Measurements from ENCODE around the gene KCTD2. TPM values are rescaled to one million over a fixed set of nuclear protein-coding genes. Genes with fewer than 3 reads are reported as not detected.

Gene KCTD2
- total RNA-seq, 4 donors from 2014 or later = 25.3 to 37.7 (median 31.3) TPM

DNA sequence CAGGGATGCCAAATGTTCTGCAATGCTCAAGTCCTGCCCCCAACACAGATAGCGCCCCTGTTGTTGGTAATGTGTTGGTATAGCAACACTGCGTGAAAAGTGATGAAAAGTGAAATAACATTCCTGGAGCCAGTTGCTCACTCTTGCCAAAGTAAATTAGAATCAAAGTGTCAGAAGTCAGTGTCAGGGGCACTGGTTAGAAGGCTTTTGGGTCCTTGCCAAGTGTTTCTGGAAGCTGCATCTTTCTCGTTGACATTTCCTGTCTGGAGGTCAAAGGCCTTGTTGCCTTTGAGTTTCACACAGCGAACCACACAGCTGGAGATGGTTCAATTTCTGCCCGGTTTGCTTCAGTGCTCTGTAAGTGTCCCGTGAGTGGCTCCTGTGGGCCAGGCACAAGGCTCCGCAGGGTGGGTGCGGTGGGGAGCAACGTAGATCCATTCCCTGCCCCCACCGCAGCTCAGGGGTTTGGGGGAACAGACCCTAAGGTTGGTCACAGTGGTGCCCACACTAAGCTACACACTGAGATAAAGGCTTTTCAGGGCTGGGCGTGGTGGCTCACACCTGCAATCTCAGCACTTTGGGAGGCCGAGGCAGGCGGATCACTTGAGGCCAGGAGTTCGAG, 37.1 kb downstream of the KCTD2 start:
- Histone ChIP-seq H3K4me3 (no peak overlapping the region), H3K4me1 (peaks cover 33% of the 10 kb centered on the region), H3K9me3 (no peaks in the 10 kb centered on the region), H3K27ac (no peak overlapping the region), H3K27me3 (no peaks in the 10 kb centered on the region), H3K36me3 (no peaks in the 10 kb centered on the region)
- no peak for TF ChIP-seq POLR2AphosphoS5 (IDR thresholded peaks at IDR 0.05)
- no peak for TF ChIP-seq POLR2A (IDR thresholded peaks at IDR 0.05)
- 61% methylated on average over 10 of the region's 14 CpGs for WGBS
- no peak for DNase-seq (ENCODE audit: low spot score in 2 of 2)

DNA sequence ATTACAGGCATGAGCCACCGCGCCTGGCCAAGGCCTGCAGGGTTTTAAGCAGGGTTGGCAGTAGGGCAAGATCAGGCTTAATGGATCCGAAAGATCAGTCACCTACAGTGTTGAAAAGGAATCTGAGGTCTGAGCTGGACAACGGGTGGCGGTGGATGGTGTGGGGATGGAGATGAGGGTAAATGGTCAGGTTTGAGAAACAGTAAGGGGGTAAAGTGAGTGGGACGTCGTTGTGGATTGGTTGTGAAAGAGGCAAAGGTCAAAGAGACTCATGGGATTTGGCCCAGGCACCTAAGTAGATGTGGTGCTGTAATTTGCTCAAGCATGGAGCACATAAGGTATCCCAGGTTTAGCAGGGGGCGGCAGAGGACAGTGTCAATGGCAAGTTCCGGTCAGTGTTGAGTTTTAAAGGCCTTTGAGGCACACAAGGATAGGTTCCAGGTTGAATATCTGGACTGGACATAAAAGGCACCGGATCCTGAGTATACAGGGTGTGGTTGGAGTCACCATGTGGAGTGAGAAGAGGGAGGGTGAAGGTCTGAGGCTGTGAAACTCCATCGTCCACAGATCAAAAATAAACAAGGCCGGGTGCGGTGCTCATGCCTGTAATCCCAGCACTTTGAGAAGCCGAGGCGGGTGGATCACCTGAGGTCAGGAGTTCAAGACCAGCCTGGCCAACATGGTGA, 39.6 kb downstream of the KCTD2 start:
- H3K4me3 ChIP-seq = peak overlapping the region; percentile 75
- DNase-seq (ENCODE audit: low spot score in 2 of 2) = no peak

DNA sequence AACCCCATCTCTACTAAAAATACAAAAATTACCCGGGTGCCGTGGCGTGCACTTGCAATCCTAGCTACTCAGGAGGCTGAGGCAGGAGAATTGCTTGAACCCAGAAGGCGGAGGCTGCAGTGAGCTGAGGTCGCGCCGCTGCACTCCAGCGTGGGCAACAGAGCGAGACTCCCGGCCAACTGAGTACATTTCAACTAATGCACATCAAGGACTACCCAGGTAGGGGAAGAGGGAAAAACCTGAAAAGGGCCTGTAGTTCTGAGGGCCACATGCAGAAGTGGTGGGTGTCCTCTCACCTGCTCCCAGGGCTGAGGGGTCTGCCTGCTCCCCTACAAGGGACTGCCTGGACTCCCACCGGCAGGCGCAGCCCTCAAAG, 40.1 kb downstream of the KCTD2 start:
- Histone ChIP-seq H3K27ac (peak overlapping the region; percentile 87), H3K36me3 (no peaks in the 10 kb centered on the region), H3K4me1 (peaks cover 52% of the 10 kb centered on the region), H3K9me3 (no peaks in the 10 kb centered on the region), H3K27me3 (no peaks in the 10 kb centered on the region), H3K4me3 (peak overlapping the region; percentile 75)
- DNase-seq (ENCODE audit: low spot score in 2 of 2) = no peak
- TF ChIP-seq EP300 (IDR thresholded peaks at IDR 0.05) = no peak
- WGBS = 65% methylated on average over 12 of the region's 12 CpGs

More for the DNA sequence above, 39.6 kb downstream of the KCTD2 start:
- WGBS = 81% methylated on average over 15 of the region's 15 CpGs
- Histone ChIP-seq H3K27me3 (no peaks in the 10 kb centered on the region), H3K36me3 (no peaks in the 10 kb centered on the region), H3K9me3 (no peaks in the 10 kb centered on the region), H3K27ac (no peak overlapping the region), H3K4me1 (peaks cover 47% of the 10 kb centered on the region)
- no peak for TF ChIP-seq POLR2A (IDR thresholded peaks at IDR 0.05)
- no peak for TF ChIP-seq POLR2AphosphoS5 (IDR thresholded peaks at IDR 0.05)
- no peak for TF ChIP-seq EP300 (IDR thresholded peaks at IDR 0.05)
- TF ChIP-seq, protein P1, sequence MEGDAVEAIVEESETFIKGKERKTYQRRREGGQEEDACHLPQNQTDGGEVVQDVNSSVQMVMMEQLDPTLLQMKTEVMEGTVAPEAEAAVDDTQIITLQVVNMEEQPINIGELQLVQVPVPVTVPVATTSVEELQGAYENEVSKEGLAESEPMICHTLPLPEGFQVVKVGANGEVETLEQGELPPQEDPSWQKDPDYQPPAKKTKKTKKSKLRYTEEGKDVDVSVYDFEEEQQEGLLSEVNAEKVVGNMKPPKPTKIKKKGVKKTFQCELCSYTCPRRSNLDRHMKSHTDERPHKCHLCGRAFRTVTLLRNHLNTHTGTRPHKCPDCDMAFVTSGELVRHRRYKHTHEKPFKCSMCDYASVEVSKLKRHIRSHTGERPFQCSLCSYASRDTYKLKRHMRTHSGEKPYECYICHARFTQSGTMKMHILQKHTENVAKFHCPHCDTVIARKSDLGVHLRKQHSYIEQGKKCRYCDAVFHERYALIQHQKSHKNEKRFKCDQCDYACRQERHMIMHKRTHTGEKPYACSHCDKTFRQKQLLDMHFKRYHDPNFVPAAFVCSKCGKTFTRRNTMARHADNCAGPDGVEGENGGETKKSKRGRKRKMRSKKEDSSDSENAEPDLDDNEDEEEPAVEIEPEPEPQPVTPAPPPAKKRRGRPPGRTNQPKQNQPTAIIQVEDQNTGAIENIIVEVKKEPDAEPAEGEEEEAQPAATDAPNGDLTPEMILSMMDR (IDR thresholded peaks at IDR 0.05) = no peak

DNA sequence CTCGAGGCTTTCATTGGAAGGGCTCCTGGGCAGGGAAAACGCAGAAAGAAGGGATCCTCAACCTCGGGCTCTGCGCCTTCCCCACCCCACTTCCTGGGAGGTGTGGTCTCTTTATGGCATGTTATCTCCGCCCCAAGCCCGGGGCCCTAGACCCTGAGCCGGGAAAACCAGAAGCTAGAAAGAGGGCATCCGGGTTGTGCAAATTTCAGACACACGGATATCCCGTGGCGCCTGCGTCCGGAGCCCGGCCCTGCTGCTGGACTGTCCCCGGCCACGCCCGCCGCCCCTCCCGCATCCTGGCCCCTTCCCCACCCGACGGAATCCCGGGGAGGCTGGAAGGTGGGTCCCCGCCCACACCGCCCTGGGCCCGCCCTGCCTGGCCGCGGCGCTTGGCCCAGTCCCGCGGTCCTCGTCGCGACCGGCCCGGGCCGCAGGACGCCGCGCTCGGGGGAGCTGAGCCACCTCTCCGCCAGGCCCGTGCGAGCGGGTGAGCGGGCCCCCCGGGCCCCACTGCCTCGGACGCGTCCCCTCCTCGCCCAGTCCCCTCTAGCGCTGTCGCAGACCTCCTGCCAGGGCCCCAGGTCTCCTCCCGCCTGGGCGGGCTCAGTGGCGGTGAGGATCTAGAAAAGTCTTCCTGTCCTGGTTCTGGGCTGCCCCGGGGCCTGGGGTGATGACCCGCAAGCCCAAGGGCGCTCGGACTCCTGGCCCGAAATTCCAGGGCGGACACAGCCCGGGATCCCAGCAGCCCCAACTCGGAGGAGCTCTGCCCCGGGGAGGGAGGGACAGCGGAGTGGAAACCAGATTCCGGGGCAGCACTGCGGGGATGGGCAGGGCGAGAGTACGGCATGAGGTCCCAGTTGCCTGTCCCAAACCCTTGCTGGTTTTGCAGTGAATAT, 40.8 kb downstream of the KCTD2 start, which contains the start of gene SLC16A5:
TSS of gene SLC16A5 (plus strand) at position 397 of the 896 bp plus-strand sequence. CDS start 5,683 bp downstream, outside the sequence.
- no peaks in the 10 kb centered on the region for H3K36me3 ChIP-seq
- H3K27ac ChIP-seq = peak within 1 kb of the TSS; percentile 87
- H3K4me1 ChIP-seq = peaks cover 58% of the 10 kb centered on the region
- H3K4me3 ChIP-seq = peak within 1 kb of the TSS; percentile 75
- no peaks in the 10 kb centered on the region for H3K9me3 ChIP-seq
- no peaks in the 10 kb centered on the region for H3K27me3 ChIP-seq
- TF ChIP-seq EP300 (IDR thresholded peaks at IDR 0.05) (no peak), POLR2A (IDR thresholded peaks at IDR 0.05) (peak in 1 of 2 donors; percentile 40), POLR2AphosphoS5 (IDR thresholded peaks at IDR 0.05) (peak in 1 of 3 donors; percentile 3)
- TF ChIP-seq, protein P1 (IDR thresholded peaks at IDR 0.05) = no peak
- WGBS = under 1% methylated on average over 27 of the region's 69 CpGs
- peak; percentile 92 for DNase-seq (ENCODE audit: low spot score in 2 of 2)

DNA sequence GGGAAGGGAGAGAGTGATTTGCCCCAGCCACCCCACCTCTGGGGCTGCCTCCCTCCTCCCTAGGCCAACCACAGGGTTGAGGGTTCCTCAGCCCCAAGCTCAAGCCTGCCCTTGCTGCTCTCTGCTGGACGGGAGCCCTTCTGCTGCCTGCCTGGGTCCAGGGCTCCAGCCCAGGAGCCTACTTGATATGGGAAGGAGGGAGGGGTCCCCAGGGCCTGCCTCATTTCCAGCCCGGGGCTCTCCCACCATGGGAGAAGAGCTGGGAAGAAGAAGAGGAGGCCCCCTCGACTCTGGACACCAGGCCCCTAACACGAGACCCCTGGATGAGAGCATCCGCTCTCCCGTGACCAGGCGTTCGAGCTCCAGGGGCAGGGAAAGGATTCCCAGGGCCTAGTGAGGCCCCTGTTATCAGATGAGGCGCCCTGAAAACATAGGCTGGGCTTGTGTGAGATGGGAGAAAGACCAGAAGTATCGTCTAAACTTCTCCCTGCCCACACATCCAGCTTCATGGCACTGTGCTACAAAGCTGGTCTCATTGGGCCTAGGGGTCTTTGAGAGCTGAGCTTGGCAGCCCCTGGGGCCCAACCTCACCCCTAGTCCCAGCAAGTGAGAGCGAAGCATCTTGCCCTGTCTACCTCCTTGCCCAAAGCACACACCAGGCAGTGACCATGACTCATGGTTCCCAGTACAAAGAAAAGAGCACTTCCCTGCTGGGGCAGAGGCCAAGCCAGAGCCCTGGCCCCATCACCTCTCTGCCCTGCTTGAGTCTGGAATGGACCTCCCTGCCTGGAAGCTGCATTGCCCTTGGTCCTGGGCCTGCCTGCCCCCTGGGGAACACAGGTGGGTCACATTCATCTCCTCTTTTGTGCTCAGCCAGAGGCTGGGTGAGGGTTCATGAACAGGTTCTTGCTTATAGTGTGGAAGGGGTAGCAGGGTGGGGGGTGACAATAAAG, 41.7 kb downstream of the KCTD2 start:
- H3K36me3 ChIP-seq = no peaks in the 10 kb centered on the region
- 57% methylated on average over 8 of the region's 11 CpGs for WGBS
- H3K27me3 ChIP-seq = no peaks in the 10 kb centered on the region
- no peaks in the 10 kb centered on the region for H3K9me3 ChIP-seq
- TF ChIP-seq POLR2AphosphoS5 (IDR thresholded peaks at IDR 0.05) (no peak), EP300 (IDR thresholded peaks at IDR 0.05) (no peak), POLR2A (IDR thresholded peaks at IDR 0.05) (no peak)
- TF ChIP-seq, protein P1 (IDR thresholded peaks at IDR 0.05) = no peak
- peak overlapping the region; percentile 75 for H3K4me3 ChIP-seq
- peaks cover 68% of the 10 kb centered on the region for H3K4me1 ChIP-seq
- peak overlapping the region; percentile 87 for H3K27ac ChIP-seq
- no peak for DNase-seq (ENCODE audit: low spot score in 2 of 2)

All from suprapubic skin (tissue), 4 donors.